Hepatocyte (in vitro differentiated cells): ENCODE measurements around the gene PTPN9. TPM values are rescaled to one million over a fixed set of nuclear protein-coding genes. Genes with fewer than 3 reads are reported as not detected.

Experiments
- DNase-seq: peaks from one replicate; pipeline ENCODE4 v3.0.0-alpha.2; 2016; ENCODE audit warnings: low spot score
- H2AFZ ChIP-seq: fragments of 200-600 bp; sonication (generic); 2 replicates; pipeline ENCODE4 v1.6.0; 2016; ENCODE audit warnings: antibody characterized with exemption, mild to moderate bottlenecking
- H3K27ac ChIP-seq: fragments of 200-600 bp; sonication (generic); 2 replicates; pipeline ENCODE4 v1.5.1; 2016; ENCODE audit warnings: mild to moderate bottlenecking
- H3K27me3 ChIP-seq: fragments of 200-600 bp; sonication (generic); 2 replicates; pipeline ENCODE4 v1.6.1; 2016
- H3K36me3 ChIP-seq: fragments of 200-600 bp; sonication (generic); replicated peaks from 2 replicates; pipeline ENCODE4 v1.5.1; 2016; ENCODE audit warnings: low read depth; ENCODE audit not compliant: insufficient read depth
- H3K4me1 ChIP-seq: fragments of 200-600 bp; sonication (generic); 2 replicates; pipeline ENCODE4 v1.5.1; 2016; ENCODE audit warnings: mild to moderate bottlenecking, moderate library complexity; ENCODE audit not compliant: insufficient read depth
- H3K4me2 ChIP-seq: fragments of 200-600 bp; sonication (generic); 2 replicates; pipeline ENCODE4 v1.6.0; 2016
- H3K4me3 ChIP-seq: fragments of 200-600 bp; sonication (generic); 2 replicates; pipeline ENCODE4 v1.5.1; 2016; ENCODE audit warnings: mild to moderate bottlenecking
- H3K79me2 ChIP-seq: fragments of 200-600 bp; sonication (generic); 2 replicates; pipeline ENCODE4 v1.6.0; 2017; ENCODE audit warnings: mild to moderate bottlenecking
- H3K9me2 ChIP-seq: fragments of 200-600 bp; sonication (generic); replicated peaks from 2 replicates; pipeline ENCODE4 v1.6.0; 2017; ENCODE audit warnings: mild to moderate bottlenecking; ENCODE audit not compliant: insufficient read depth
- H3K9me3 ChIP-seq: fragments of 200-600 bp; sonication (generic); 2 replicates; pipeline ENCODE4 v1.5.1; 2016; ENCODE audit warnings: low read depth, mild to moderate bottlenecking
- H4K20me1 ChIP-seq: fragments of 200-600 bp; sonication (generic); 2 replicates; pipeline ENCODE4 v1.6.0; 2016; ENCODE audit warnings: mild to moderate bottlenecking; ENCODE audit not compliant: insufficient read depth, poor library complexity, severe bottlenecking
- EZH2 ChIP-seq: fragments of 200-600 bp; sonication (generic); IDR thresholded peaks from 2 replicates; pipeline ENCODE4 v1.6.1; 2016; ENCODE audit warnings: antibody characterized with exemption, mild to moderate bottlenecking, borderline replicate concordance
- EZH2phosphoT487 ChIP-seq: fragments of 200-600 bp; sonication (generic); IDR thresholded peaks from one replicate; pipeline ENCODE4 v1.6.1; 2018; ENCODE audit warnings: antibody characterized with exemption, mild to moderate bottlenecking, low read depth, moderate library complexity; ENCODE audit not compliant: unreplicated experiment, severe bottlenecking
- WGBS: methylation state at CpG from one replicate; pipeline ENCODE4 v1.1.6; 2016; ENCODE audit warnings: low lambda C conversion rate; ENCODE audit errors: missing lambda C conversion rate; 5-methylcytosine and 5-hydroxymethylcytosine counted together
- polyA plus RNA-seq: library from polyadenylated mRNA; unstranded; fragments of >200 nt; fragmentation: Nextera tagmentation; extraction: Ambion mirVana; gene quantifications from 2 replicates; pipeline ENCODE4 v1.2.1, GENCODE V29; 2016
- total RNA-seq: library from RNA; depleted of rRNA; stranded (reverse); fragments of >200 nt; gene quantifications from 2 replicates; pipeline ENCODE4 v1.2.3, GENCODE V29; 2014
- TF ChIP-seq, protein P1 (sequence below): fragments of 200-600 bp; sonication (generic); IDR thresholded peaks from 2 replicates; pipeline ENCODE4 v1.5.1; 2016; ENCODE audit warnings: antibody characterized with exemption, mild to moderate bottlenecking; ENCODE audit not compliant: poor library complexity

Gene PTPN9
- total and polyA plus RNA-seq, 2 experiments from 2014 or later: 23.3 to 24.0 TPM

GRCh38 chr15:75577401-75578172 lies 1.5 kb downstream of the PTPN9 start:
- Histone ChIP-seq H3K4me3 (peak overlapping the region; percentile 93), H3K27ac (peak overlapping the region; percentile 99), H3K4me2 (peak overlapping the region; percentile 96), H3K36me3 (no peaks in the 10 kb centered on the region), H3K79me2 (peaks cover 59% of the 10 kb centered on the region), H3K9me2 (no peaks in the 10 kb centered on the region), H3K9me3 (no peaks in the 10 kb centered on the region), H2AFZ (peak overlapping the region; percentile 91), H3K27me3 (no peaks in the 10 kb centered on the region), H3K4me1 (peaks cover 19% of the 10 kb centered on the region), H4K20me1 (peaks cover 13% of the 10 kb centered on the region)
- WGBS: 4% methylated on average over 13 of the region's 13 CpGs
- TF ChIP-seq EZH2 (no peak), EZH2phosphoT487 (no peak)
- TF ChIP-seq, protein P1, sequence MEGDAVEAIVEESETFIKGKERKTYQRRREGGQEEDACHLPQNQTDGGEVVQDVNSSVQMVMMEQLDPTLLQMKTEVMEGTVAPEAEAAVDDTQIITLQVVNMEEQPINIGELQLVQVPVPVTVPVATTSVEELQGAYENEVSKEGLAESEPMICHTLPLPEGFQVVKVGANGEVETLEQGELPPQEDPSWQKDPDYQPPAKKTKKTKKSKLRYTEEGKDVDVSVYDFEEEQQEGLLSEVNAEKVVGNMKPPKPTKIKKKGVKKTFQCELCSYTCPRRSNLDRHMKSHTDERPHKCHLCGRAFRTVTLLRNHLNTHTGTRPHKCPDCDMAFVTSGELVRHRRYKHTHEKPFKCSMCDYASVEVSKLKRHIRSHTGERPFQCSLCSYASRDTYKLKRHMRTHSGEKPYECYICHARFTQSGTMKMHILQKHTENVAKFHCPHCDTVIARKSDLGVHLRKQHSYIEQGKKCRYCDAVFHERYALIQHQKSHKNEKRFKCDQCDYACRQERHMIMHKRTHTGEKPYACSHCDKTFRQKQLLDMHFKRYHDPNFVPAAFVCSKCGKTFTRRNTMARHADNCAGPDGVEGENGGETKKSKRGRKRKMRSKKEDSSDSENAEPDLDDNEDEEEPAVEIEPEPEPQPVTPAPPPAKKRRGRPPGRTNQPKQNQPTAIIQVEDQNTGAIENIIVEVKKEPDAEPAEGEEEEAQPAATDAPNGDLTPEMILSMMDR: no peak
- no peak for DNase-seq

GRCh38 chr15:75573648-75574384 lies 5.3 kb downstream of the PTPN9 start:
- Histone ChIP-seq H4K20me1 (peaks cover 31% of the 10 kb centered on the region), H3K9me3 (no peaks in the 10 kb centered on the region), H3K9me2 (no peaks in the 10 kb centered on the region), H3K4me3 (no peak overlapping the region), H3K27me3 (no peaks in the 10 kb centered on the region), H3K27ac (peak overlapping the region; percentile 80), H3K79me2 (peaks cover 95% of the 10 kb centered on the region), H3K36me3 (no peaks in the 10 kb centered on the region), H3K4me2 (no peak overlapping the region), H2AFZ (no peak overlapping the region), H3K4me1 (peaks cover 19% of the 10 kb centered on the region)
- 91% methylated on average over 5 of the region's 5 CpGs for WGBS
- TF ChIP-seq, protein P1: no peak
- TF ChIP-seq EZH2phosphoT487: no peak
- no peak for TF ChIP-seq EZH2
- no peak for DNase-seq

- Histone ChIP-seq H3K27ac (no peak overlapping the region), H3K9me3 (no peaks in the 10 kb centered on the region), H2AFZ (no peak overlapping the region), H3K36me3 (no peaks in the 10 kb centered on the region), H3K4me3 (no peak overlapping the region), H4K20me1 (peaks cover 31% of the 10 kb centered on the region), H3K9me2 (no peaks in the 10 kb centered on the region), H3K4me2 (no peak overlapping the region), H3K4me1 (peaks cover 11% of the 10 kb centered on the region), H3K79me2 (peaks cover 97% of the 10 kb centered on the region), H3K27me3 (no peaks in the 10 kb centered on the region)
- DNase-seq: no peak
- TF ChIP-seq EZH2phosphoT487: no peak
- TF ChIP-seq, protein P1: no peak
- TF ChIP-seq EZH2: no peak
- 87% methylated on average over 8 of the region's 8 CpGs for WGBS
Observed at GRCh38 chr15:75570126-75570845, 8.8 kb downstream of the PTPN9 start.
